Right ventricle myocardium superior (tissue), 1 donor: Measurements from ENCODE around the gene NFIB. TPM values are rescaled to one million over a fixed set of nuclear protein-coding genes. Genes with fewer than 3 reads are reported as not detected.

Source experiments
- ATAC-seq: fragments of 200-7000 bp; cut with Tn5 transposase; one replicate; pipeline ENCODE4 v1.9.1; 2020; ENCODE audit warnings: mild to moderate bottlenecking; ENCODE audit not compliant: poor library complexity
- DNase-seq: peaks from one replicate; pipeline ENCODE4 v3.0.0-alpha.2; 2020
- intact Hi-C: fragments of 100-400 bp; cut with DNase I; formaldehyde crosslinking; loops from one replicate; pipeline ENCODE4 v1.11.2; 2022
- long read RNA-seq: library from polyadenylated mRNA; unstranded; transcript quantifications from one replicate; pipeline ENCODE4 v2.0.0, GENCODE V29; 2021
- total RNA-seq: library from RNA; stranded (reverse); fragmentation: NEBNext Ultra II Directional; extraction: Animal tissue kit (Norgen Biotek cat#: 25700); gene quantifications from one replicate; pipeline ENCODE4 v1.2.1, GENCODE V29; 2021
- donor health status: DM: no; HTN: yes; CAD: no; lungs with severe emphysema.

NFIB gene
- total RNA-seq, result 104 TPM
- long read RNA-seq, full-length matches to known transcripts, result 38 of 80 reads
- long read RNA-seq, partial matches to known transcripts, result 6 of 80 reads
- long read RNA-seq, other reads (novel, unspliced or antisense), result 36 of 80 reads

DNA sequence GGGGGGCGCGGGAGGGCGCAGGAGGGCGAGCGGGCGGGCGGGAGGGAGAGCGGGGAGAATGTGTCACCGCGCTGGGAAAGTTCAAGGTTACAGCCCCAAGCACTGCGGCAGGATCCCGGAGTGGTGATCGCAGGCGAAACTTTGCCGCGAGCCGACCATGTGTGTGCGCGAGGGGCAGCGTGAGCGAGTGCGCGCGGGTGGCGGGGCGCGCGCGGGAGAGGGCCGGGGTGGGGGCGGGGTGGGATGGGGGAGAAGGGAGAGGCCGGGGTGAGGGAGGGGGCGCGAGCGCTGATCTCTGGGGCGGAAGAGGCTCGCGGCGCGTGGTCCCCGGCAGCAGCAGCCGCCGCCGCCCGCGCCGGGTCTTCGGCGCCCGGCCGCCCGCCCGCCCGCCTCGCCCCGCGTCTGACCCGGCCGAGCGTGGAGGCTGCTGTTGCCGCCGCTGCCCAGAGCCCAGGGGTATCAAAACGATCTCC lies at the start of gene NFIB:
Gene NFIB (minus strand): TSS at position 191 of the 473 bp plus-strand sequence. CDS start 630 bp downstream, outside the sequence.
- DNase-seq (peak; percentile 65), ATAC-seq (peak; percentile 1)
- intact Hi-C loops, result loop anchor here (5.0 to 10.0 kb wide), 2 partner anchors 107 to 279 kb away; no protein-coding TSS in a partner anchor

DNA sequence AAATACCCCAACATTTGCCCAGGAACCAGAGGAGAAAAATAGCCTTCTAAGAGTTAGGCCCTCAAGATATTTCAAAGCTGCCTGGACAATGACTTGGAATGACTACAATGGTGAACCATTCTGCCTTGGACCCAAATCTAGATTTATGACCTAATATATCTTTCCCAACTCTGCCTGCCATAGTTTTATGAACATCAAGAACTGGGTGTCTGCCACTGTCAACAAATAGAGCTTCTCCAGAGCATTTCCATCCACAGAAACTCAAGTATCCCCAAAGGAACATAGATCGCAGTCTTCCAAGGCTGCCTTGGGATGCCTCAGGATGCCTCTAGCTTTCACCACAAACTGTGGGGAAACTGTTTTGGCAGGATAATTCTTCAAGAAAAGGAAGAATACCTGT lies 48.2 kb upstream of the NFIB start:
- intact Hi-C loops, result no loop called here
- no peak for DNase-seq
- peak; percentile 77 for ATAC-seq

DNA sequence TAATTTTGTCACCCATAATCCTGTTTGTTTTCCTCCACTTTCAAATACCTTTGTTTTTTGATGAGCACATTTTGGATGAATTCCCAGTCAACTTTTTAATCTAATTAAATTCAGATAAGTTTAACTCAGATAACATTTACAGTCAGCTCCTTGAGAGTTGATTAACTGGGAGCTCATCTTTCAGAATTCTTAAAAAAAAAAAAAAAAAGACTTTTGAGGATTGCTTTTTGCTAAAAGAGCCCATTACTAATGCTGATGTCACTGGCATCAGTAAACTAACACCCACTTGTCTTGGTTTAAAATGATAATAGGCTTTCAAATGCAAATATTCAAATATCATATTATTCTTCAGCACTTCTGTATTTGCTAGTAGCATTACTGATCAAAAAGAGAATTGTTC lies 47.1 kb upstream of the NFIB start:
- intact Hi-C loops, result no loop called here
- ATAC-seq (no peak), DNase-seq (no peak)

DNA sequence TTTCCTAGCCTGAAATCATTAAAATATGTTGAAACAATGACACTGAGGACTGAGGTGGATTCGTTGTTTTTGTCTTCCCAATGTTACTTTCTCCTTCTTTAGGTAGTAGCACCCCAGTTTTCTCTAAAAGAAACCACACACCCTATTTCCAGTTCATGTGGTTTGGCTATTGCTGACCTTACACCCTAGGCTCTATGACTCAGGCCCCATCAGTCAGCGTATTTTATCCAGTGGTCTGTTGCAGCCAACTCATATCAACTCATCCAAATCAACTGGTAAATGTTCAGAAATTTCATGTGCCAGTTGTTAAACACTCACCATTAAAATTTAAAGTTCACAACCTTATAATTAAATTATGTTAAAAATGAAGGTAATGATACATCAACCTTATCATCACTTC lies 44.6 kb upstream of the NFIB start:
- DNase-seq (no peak), ATAC-seq (no peak)
- intact Hi-C loops, result no loop called here

DNA sequence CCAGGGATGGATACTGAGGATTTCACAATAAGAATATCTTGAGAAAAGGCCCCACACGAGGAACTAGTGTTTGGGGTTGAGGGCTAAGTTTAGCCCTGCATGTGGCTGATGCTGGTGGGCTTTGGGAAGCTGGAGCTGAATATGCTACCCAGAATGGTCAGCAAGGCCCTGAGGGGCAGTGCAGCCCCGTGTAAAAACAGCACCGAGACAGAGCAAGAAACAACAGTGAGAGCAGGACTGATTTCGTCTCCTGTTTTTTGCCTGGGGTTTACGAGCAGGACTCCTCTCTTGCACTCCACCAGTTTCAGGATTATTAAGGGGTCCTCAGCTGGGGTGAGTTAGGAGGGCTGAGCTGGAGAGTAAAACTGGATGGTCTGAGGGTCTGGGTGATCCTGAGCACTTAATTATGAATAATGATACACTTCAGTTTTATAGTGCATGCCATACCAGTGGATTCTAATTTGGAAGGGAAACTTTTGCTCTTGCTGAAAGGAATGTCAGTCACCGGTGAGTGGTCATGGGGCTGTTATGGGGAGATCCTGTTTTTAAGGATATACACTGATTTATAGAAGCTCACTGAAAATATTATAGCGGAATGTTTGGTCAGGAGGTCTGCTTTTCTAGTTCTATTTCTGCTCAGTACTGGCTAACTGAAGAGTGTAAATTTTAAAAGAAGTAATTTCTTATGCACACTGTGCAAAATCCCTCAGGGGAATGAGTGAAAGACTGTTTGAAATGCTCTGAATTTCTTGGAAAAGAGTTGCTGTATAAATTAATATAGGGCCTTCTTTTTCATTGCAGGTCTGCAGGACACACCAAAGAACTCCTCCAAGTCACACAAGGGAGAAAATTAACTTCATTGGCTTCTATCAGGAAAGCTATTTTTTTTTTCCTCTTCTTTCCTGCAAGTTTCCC lies 42.7 kb upstream of the NFIB start:
- intact Hi-C loops, result no loop called here
- DNase-seq (no peak), ATAC-seq (no peak)

DNA sequence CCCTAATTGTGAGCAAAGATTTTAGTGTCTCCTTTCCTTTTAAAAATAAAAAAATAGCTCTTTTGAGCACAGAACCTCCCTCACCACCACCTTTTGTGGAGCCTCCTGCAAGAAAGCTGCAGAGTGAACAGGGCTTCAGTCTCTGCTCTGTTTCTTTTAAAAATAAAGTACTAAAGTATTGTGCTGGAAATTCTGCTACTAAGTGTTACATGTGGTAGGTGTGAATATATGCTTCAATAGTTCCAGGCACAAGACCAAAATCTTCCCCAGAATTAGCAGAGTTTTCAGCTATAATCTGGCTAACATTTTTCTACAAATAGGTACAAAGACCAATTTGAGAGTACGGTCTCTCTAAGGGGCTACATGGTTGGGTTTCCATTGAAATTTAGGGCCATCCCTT lies 40.3 kb upstream of the NFIB start:
- intact Hi-C loops, result loop anchor here (5.0 kb wide), 3 partner anchors 48 to 1002 kb away; no protein-coding TSS in a partner anchor
- no peak for DNase-seq
- no peak for ATAC-seq

DNA sequence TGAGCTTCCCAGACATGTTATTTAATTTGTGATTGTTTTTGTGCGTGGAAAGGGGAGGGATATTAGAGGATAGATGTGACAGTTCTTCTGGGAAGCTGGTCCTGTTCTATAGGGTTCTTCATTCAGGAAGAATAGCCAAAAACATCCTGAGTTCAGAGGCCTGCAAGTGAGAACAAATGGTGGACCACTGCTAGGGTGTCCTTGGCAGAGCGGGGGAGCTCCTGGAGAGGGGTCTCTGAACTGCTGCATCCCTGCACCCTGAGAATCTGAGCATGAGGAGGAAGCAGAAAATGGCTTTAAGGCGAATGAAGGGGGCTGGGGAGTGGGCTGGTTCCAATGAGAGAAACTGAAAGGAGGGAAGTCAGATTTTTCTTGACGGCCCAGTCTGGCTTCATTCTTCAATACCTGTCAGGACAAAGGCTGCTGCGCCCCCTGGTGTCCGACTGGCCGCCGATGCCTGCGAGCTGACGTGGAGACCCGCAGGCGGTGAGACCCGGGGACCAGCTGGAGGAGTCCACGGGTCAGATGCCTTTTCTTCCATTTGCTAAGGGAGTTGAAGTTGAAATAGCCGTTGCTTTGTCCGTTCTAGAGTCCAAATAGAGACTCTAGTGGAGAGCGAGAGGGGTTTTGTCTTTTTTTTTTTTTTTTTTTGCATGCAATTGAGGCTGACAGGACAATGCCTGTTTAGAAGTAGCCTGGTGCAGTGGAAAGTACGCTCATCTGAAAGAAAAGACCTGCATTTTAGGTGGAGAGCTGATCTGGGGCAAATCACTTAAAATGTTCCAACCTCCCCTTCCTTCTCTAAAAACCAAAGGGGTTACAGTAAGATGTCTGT lies 39.5 kb upstream of the NFIB start:
- DNase-seq (peak; percentile 97), ATAC-seq (peak; percentile 75)
- intact Hi-C loops, result loop anchor here (5.0 kb wide), 3 partner anchors 49 to 1001 kb away; no protein-coding TSS in a partner anchor

DNA sequence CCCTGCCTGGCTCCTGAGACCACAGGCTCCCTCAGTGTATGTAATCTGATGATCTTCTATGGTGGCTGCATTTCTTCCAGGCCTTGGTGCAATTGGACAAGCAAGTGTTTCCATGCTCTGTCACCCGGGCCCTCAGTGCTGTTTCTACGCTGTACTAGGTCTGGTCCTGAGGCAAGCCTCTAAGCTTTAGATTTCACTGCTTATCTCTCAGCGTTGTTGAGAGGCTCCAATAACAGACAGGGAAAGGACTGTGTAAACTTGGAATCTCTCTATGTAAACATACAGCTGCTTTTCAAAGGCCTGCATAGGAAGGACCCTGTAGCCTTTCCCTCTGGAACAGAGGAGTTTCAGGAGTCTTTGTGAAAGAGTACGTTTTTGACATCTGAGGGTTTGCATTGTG lies 38.6 kb upstream of the NFIB start:
- intact Hi-C loops, result loop anchor here (5.0 kb wide), 3 partner anchors 50 to 1000 kb away; no protein-coding TSS in a partner anchor
- ATAC-seq, result no peak
- DNase-seq, result no peak

DNA sequence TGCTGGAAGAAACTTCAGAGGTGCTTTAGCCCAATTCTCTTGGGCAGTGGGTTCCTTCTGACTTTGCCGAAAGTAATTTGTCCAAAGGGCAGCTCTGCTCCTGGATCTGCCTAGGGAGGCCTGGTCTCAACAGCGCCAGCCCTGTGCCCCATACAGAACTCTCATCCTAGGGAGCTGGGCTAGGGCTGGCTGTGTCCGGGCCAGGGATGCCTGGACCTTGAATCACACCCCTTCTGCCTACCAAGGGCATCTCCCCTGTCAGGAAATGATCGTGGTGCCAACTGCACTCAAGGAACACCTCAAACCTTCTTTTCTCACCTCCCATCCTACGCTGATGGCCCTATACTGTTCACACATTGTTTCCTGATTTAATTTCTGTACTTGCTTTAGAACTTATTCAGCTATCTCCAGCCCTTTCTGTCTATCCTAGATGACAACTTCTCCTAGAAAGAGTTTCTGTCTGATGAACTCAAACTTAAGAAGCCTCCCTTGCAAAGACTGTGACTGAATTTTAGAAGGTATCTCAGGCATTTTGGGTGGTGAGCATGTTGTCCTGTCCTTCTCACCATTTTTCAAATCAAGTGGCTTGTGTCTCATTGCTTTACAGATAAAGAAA lies 37.4 kb upstream of the NFIB start:
- peak; percentile 58 for ATAC-seq
- DNase-seq, result peak; percentile 77
- intact Hi-C loops, result loop anchor here (5.0 kb wide), 3 partner anchors 51 to 999 kb away; no protein-coding TSS in a partner anchor

DNA sequence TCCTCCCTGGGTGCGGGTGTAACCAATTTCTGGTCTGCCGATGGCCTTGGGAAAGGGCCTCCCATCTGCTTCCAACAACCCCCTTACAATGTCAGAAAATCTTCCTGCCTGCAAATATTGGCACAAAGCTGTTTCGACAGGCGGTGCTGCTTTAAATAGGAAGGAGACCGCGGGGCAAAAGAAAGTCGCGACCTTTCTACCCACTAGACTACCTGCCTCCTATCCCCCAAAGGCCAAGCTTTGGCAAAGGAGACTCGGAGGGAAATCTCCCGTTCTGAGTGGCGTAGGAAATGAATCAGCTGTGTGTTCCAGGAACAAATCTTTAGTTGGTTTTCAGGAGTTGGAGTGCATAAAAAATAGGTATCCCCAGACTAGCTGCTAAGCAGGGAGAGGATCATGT lies 36.8 kb upstream of the NFIB start:
- intact Hi-C loops, result loop anchor here (5.0 kb wide), 3 partner anchors 52 to 998 kb away; no protein-coding TSS in a partner anchor
- DNase-seq (no peak), ATAC-seq (no peak)

DNA sequence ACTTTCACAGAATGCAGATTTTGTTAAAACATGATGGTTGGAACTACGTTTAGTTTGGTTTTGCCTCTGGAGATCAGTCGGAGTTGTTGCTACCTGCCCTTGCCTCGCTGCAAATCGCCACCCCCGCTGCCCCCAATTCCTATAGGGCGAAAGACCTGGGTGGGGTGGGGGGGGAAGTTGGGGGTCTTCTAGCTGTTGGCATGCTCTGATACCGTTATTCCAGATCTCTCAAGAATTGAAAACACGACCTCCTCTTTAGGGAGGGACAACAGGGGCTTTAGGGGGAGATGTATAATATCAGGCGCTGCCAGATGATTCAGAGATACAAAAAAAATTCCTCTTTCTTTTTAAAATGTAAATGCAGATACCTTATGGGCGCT lies 36.4 kb upstream of the NFIB start:
- intact Hi-C loops, result loop anchor here (5.0 kb wide), 3 partner anchors 52 to 998 kb away; no protein-coding TSS in a partner anchor
- ATAC-seq (no peak), DNase-seq (no peak)

DNA sequence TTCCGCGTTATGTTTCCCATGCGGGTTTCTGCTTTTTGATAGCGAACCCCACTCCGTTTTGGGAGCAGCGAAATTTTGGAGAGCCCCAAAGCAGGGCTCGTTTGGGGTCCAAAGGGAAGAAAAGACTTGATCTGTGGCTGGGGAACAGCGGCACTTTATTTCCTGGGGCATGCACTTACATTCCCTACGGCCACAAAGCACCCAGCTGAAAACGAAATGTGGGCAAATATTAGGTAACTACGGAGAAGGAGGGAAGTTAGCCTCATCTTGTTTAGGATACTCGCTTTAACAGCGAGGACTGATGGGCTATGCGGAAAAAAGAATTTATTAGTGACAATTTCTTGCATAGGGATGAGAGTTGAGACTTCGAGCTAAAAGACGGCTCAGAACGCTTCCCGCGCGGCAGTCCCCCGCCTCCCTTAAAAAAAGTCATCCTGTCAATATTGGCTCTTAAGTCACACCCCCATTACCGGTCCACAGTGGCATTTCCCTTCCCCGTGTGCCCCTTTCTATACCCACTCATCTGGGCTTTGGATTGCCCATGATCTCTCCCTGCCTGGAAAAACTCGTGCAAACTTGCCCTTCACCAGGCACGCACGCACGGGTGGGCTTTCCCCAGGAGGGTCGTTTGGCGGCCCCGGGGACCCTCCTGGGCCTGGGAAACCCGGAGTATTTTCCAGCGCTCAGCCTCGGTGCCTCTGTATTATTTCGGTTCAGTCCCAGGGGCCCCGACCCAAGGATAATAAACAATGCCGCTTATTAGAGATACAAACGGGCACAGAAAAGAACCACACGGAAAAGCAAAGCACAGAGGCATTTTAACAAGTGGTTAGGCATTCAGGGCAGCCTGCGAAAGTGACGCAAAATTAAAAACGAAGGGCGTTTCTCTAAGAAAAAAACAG lies 35.8 kb upstream of the NFIB start:
- DNase-seq, result no peak
- intact Hi-C loops, result loop anchor here (2.0 to 5.0 kb wide), 4 partner anchors 27 to 997 kb away; no protein-coding TSS in a partner anchor
- ATAC-seq, result no peak

DNA sequence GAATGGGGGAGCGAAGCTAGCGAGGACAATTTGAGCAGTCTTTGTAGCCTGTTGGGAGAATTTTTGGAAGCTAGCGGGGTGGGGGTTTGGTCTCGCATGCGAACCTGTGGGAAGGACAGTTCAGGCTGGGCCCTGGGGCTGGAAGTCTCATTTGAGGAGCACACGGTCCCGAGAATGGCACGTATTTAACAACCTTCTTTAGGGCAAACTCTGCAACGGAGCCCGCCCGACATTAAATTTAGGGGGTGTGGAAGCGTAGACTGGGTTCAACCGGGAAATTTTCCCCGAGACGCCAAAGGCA lies 35.2 kb upstream of the NFIB start:
- ATAC-seq, result no peak
- intact Hi-C loops, result loop anchor here (2.0 kb wide), 1 partner anchor 26 kb away; no protein-coding TSS in a partner anchor
- DNase-seq, result no peak

DNA sequence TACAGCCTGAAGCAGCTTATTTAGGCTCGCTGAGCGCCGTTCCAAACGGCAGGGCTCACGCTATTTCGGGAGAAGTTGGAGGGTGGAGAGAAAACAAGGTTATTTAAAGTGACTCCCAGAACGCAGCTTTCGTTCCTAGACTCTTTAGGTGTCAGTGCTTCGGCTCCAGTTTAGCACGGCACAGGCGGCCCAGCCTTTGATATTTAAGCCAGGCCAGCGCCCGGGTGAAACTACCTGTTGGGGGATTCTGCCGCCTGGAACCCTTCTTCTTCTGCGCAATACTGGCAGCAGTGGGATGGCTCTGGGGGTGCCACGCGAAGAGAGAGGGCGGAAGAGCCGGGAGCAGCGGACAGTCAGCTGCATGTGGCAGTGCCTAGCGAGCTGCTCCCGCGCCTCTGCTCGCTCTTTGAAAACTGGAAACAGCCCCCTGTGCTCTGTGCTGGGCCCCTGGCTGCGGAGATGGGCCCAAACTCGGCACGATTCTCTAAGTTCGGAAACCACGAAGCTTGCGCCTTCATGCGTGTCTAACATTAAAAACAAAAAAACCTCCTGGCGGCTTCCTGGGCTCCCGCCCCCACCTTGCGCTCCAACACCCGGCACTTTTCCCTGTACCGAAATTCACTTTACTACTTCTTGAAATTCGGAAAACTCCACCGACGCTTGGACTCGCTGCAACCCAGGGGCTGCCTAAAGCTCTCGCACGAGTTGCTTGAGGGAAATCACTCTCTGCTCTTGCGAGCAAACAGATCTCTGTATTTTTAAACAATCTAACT lies 34.6 kb upstream of the NFIB start:
- intact Hi-C loops, result loop anchor here (2.0 kb wide), 1 partner anchor 26 kb away; no protein-coding TSS in a partner anchor
- ATAC-seq (peak; percentile 27), DNase-seq (peak; percentile 59)

DNA sequence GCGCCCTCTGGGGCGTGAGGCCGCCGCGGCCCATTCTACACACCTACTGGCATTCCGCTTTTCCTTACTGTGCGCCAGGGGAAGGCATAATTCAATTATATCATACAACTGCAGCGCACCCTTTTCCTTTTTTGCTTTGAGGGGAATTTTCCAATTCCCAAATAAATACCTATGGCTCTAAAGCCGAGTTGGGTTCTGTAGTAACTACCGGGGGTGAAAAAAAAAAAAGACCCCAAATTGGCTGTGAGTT lies 34.1 kb upstream of the NFIB start:
- intact Hi-C loops, result loop anchor here (2.0 kb wide), 1 partner anchor 25 kb away; no protein-coding TSS in a partner anchor
- DNase-seq, result no peak
- peak; percentile 54 for ATAC-seq

DNA sequence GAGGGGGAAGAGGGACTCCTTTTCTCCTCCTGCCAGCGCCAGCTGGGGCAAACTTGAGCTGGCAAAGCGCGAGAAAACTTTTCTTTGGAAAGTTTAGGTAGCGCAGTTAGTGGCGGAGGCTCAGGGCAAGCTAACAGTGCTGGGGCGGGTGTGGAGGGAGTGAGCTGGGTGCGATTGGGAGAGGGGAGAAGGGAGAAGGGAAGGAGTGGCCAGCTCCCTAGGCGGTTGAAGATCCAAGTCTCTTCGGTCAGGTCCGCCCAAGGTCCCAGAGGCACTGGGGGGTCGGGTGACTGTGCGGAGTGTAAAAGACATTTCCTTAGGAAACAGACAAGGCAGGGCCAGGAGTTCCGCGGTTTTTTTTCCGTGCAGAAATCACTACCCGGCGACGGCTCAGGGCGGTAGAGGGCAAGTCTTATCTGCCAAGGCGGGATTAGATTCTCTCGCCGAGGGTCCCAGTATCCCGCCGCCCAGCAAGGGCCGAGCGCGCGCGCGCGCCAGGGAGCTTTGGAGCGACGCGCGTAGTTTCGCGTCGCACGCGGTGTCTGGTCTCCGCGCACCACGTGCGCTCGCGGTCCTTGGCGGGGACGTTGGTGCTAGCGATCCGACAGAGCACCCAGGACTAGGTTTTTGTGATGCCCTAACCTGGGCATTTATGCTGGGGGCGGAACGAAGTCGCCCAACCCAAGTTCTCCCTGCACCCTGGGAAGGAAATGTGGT lies 33.6 kb upstream of the NFIB start:
- intact Hi-C loops, result loop anchor here (2.0 kb wide), 1 partner anchor 25 kb away; no protein-coding TSS in a partner anchor
- ATAC-seq (peak; percentile 55), DNase-seq (peak; percentile 70)
